NCI-H1417 treated with DMSO at 0.1 percent for 48 hours (cell line): Measurements from ENCODE around the gene KLHL8.
A peak's percentile ranks its signal among the peaks of the same experiment; 100 is the strongest.

Experiments used
- DNase-seq: peaks from one replicate; lab custom pipeline; 2025; lab: John Stamatoyannopoulos, UW

KLHL8 gene

GRCh38 chr4:87220094-87220822 lies at the start of gene KLHL8:
Gene KLHL8 (minus strand): TSS chr4:87220618. CDS start chr4:87195539, 25,079 bp downstream.
- DNase-seq = peak; percentile 33

- peak; percentile 6 for DNase-seq
These were observed 49.7 kb upstream of the KLHL8 start for GRCh38 chr4:87270144-87270543.

- DNase-seq = no peak
These were observed 48.0 kb upstream of the KLHL8 start for GRCh38 chr4:87268411-87268810.

- DNase-seq = no peak
These were observed 46.6 kb upstream of the KLHL8 start for GRCh38 chr4:87266986-87267385.

GRCh38 chr4:87262886-87263285 lies 42.5 kb upstream of the KLHL8 start:
- no peak for DNase-seq

GRCh38 chr4:87260477-87260876 lies 40.1 kb upstream of the KLHL8 start:
- no peak for DNase-seq

GRCh38 chr4:87258677-87259076 lies 38.3 kb upstream of the KLHL8 start:
- no peak for DNase-seq

GRCh38 chr4:87257523-87257922 lies 37.1 kb upstream of the KLHL8 start:
- DNase-seq = no peak

- no peak for DNase-seq
These were observed 35.3 kb upstream of the KLHL8 start for GRCh38 chr4:87255755-87256154.

- DNase-seq = no peak
These were observed 30.7 kb upstream of the KLHL8 start for GRCh38 chr4:87251106-87251505.

GRCh38 chr4:87250294-87250693 lies 29.9 kb upstream of the KLHL8 start:
- no peak for DNase-seq

- no peak for DNase-seq
These were observed 29.1 kb upstream of the KLHL8 start for GRCh38 chr4:87249332-87250019.

GRCh38 chr4:87243426-87244053 lies 23.1 kb upstream of the KLHL8 start:
- no peak for DNase-seq

GRCh38 chr4:87241336-87241735 lies 20.9 kb upstream of the KLHL8 start:
- no peak for DNase-seq

GRCh38 chr4:87240341-87240740 lies 19.9 kb upstream of the KLHL8 start:
- no peak for DNase-seq

- no peak for DNase-seq
These were observed 19.4 kb upstream of the KLHL8 start for GRCh38 chr4:87239821-87240220.

- DNase-seq = no peak
These were observed 18.8 kb upstream of the KLHL8 start for GRCh38 chr4:87239194-87239593.

GRCh38 chr4:87236861-87237260 lies 16.4 kb upstream of the KLHL8 start:
- no peak for DNase-seq

GRCh38 chr4:87235020-87235671 lies 14.7 kb upstream of the KLHL8 start:
- no peak for DNase-seq

- no peak for DNase-seq
These were observed 11.8 kb upstream of the KLHL8 start for GRCh38 chr4:87232216-87232615.

GRCh38 chr4:87230806-87231205 lies 10.4 kb upstream of the KLHL8 start:
- no peak for DNase-seq

GRCh38 chr4:87229979-87230378 lies 9.6 kb upstream of the KLHL8 start:
- DNase-seq = no peak
